ENCODE results near the gene INTS7. TPM values are rescaled to one million over a fixed set of nuclear protein-coding genes. Genes with fewer than 3 reads are reported as not detected.

Gene INTS7, protein sequence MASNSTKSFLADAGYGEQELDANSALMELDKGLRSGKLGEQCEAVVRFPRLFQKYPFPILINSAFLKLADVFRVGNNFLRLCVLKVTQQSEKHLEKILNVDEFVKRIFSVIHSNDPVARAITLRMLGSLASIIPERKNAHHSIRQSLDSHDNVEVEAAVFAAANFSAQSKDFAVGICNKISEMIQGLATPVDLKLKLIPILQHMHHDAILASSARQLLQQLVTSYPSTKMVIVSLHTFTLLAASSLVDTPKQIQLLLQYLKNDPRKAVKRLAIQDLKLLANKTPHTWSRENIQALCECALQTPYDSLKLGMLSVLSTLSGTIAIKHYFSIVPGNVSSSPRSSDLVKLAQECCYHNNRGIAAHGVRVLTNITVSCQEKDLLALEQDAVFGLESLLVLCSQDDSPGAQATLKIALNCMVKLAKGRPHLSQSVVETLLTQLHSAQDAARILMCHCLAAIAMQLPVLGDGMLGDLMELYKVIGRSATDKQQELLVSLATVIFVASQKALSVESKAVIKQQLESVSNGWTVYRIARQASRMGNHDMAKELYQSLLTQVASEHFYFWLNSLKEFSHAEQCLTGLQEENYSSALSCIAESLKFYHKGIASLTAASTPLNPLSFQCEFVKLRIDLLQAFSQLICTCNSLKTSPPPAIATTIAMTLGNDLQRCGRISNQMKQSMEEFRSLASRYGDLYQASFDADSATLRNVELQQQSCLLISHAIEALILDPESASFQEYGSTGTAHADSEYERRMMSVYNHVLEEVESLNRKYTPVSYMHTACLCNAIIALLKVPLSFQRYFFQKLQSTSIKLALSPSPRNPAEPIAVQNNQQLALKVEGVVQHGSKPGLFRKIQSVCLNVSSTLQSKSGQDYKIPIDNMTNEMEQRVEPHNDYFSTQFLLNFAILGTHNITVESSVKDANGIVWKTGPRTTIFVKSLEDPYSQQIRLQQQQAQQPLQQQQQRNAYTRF
- total RNA-seq: 10 to 100 TPM; 27.6 to 32.8 TPM
- polyA plus RNA-seq (2013, experiment 1 of 2): 22.5 TPM
- 21.6 TPM for polyA plus RNA-seq (2013, experiment 2 of 2)
- long read RNA-seq, experiment 1, partial matches to known transcripts: 3 of 8 reads
- long read RNA-seq, experiment 1, other reads (novel, unspliced or antisense): 5 of 8 reads
- long read RNA-seq, experiment 2, full-length matches to known transcripts: 60 of 82 reads
- long read RNA-seq, experiment 2, partial matches to known transcripts: 10 of 82 reads
- long read RNA-seq, experiment 2, other reads (novel, unspliced or antisense): 12 of 82 reads
- long read RNA-seq, experiment 3, full-length matches to known transcripts: 112 of 159 reads
- long read RNA-seq, experiment 3, partial matches to known transcripts: 25 of 159 reads
- long read RNA-seq, experiment 3, other reads (novel, unspliced or antisense): 22 of 159 reads
- long read RNA-seq, experiment 4, full-length matches to known transcripts: 2 of 9 reads
- long read RNA-seq, experiment 4, partial matches to known transcripts: 7 of 9 reads
- long read RNA-seq, experiment 4, other reads (novel, unspliced or antisense): 0 of 9 reads

DNA sequence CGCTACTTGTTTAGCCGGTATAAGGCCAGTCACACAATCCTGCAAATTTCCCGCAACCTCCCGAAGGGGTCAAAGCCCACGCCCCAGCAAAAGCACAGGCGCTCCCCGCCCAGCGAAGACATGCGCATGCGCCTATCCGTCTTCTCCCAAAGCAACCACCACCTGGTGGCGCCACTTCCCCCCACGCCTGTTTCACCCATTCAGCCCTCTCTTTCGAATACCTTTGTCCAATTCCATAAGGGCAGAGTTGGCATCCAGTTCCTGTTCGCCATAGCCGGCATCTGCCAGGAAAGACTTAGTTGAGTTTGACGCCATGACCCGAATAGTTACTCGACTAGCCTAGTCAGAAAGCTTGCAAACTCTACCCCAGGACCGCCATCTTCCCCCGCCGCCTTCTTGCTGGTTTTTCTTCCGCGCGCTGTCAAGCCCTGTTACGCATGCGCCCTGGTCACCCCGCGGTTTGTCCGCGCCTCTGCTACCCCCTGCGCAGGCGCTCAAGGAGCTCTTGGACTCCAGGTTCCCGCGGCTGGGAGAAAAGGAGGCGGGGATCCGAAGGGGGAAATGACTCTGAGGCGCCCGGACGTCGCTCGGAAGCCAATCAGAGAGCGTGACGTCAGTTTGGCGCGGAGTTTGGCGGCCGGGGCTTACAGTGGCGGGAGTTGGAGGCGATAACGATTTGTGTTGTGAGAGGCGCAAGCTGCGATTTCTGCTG is at the start of gene INTS7, which contains the start of gene DTL:
INTS7 (minus strand) TSS at position 435 of the 712 bp plus-strand sequence; CDS start at position 315, 120 bp downstream.
DTL (plus strand) TSS at position 626 of the 712 bp plus-strand sequence. CDS start 143 bp downstream, outside the sequence.
- H3K4me3 Mint-ChIP-seq: peak within 1 kb of the TSS; percentile 96
- H3K36me3 Mint-ChIP-seq (ENCODE audit: low read depth): peaks cover 19% of the 10 kb centered on the region
- peaks cover 35% of the 10 kb centered on the region for H3K4me1 Mint-ChIP-seq
- Histone ChIP-seq H3K4me1 (ENCODE audit: control insufficient read depth, insufficient read depth, low read length) (no peaks in the 10 kb centered on the region), H3K9ac (ENCODE audit: extremely low read depth, low read length, poor library complexity, severe bottlenecking) (peak within 1 kb of the TSS; percentile 90), H3K36me3 (ENCODE audit: control insufficient read depth, insufficient read depth, low read length) (peaks cover 13% of the 10 kb centered on the region), H3K9me3 (ENCODE audit: control insufficient read depth, low read length) (no peaks in the 10 kb centered on the region), H3K4me3 (ENCODE audit: low read length) (peak within 1 kb of the TSS; percentile 92), H3K27ac (ENCODE audit: low read depth, low read length) (peak within 1 kb of the TSS; percentile 80), H3K27me3 (ENCODE audit: control insufficient read depth, insufficient read depth, low read length, poor library complexity, severe bottlenecking) (no peaks in the 10 kb centered on the region)
- H3K27ac Mint-ChIP-seq: peak within 1 kb of the TSS; percentile 99
- TF ChIP-seq, protein P1, sequence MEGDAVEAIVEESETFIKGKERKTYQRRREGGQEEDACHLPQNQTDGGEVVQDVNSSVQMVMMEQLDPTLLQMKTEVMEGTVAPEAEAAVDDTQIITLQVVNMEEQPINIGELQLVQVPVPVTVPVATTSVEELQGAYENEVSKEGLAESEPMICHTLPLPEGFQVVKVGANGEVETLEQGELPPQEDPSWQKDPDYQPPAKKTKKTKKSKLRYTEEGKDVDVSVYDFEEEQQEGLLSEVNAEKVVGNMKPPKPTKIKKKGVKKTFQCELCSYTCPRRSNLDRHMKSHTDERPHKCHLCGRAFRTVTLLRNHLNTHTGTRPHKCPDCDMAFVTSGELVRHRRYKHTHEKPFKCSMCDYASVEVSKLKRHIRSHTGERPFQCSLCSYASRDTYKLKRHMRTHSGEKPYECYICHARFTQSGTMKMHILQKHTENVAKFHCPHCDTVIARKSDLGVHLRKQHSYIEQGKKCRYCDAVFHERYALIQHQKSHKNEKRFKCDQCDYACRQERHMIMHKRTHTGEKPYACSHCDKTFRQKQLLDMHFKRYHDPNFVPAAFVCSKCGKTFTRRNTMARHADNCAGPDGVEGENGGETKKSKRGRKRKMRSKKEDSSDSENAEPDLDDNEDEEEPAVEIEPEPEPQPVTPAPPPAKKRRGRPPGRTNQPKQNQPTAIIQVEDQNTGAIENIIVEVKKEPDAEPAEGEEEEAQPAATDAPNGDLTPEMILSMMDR (conservative IDR thresholded peaks at IDR 0.05): peak; percentile 98
- DNase-seq: peak; percentile 99
- 0% methylated on average over 28 to 53 of the region's 53 CpGs for WGBS, 2 experiments (ENCODE audit: insufficient coverage in 1 of 2, insufficient read length in 1 of 2)
- no peaks in the 10 kb centered on the region for H3K27me3 Mint-ChIP-seq (ENCODE audit: insufficient read depth)
- peaks cover 6% of the 10 kb centered on the region for H3K9me3 Mint-ChIP-seq

DNA sequence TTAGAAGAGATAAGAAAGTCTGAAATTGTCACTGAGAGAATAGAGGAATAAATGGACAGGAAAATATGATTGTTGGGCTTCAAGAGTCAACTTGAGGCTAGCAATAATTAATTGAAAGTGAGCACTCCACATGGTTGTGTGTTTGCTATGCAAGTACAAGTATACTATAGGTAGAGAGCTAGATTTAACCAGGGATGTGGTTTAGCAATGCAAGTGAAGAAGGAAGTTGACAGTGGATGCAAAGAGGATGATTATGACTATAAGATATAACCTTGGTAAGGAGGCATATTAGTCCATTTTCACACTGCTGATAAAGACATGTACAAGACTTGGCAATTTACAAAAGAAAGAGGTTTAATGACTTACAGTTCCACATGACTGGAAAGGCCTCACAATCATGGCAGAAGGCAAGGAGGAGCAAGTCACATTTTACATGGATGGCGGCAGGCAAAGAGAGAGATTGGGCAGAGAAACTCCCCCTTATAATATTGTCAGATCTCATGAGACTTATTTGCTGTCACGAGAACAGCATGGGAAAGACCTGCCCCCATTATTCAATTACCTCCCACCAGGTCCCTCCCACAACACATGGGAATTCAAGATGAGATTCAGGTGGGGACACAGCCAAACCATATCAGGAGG is 47.5 kb upstream of the INTS7 start:
- H3K27me3 ChIP-seq (ENCODE audit: control insufficient read depth, insufficient read depth, low read length, poor library complexity, severe bottlenecking): no peaks in the 10 kb centered on the region
- no peak overlapping the region for H3K9ac ChIP-seq (ENCODE audit: extremely low read depth, low read length, poor library complexity, severe bottlenecking)
- H3K4me1 Mint-ChIP-seq: peaks cover 5% of the 10 kb centered on the region
- H3K27me3 Mint-ChIP-seq (ENCODE audit: insufficient read depth): no peaks in the 10 kb centered on the region
- H3K9me3 Mint-ChIP-seq: no peaks in the 10 kb centered on the region
- no peak overlapping the region for H3K4me3 Mint-ChIP-seq
- H3K36me3 Mint-ChIP-seq (ENCODE audit: low read depth): peaks cover 21% of the 10 kb centered on the region
- H3K27ac Mint-ChIP-seq: no peak overlapping the region
- H3K36me3 ChIP-seq (ENCODE audit: control insufficient read depth, insufficient read depth, low read length): peaks cover 65% of the 10 kb centered on the region
- H3K9me3 ChIP-seq (ENCODE audit: control insufficient read depth, low read length): no peaks in the 10 kb centered on the region
- WGBS, 2 experiments (ENCODE audit: insufficient coverage in 1 of 2, insufficient read length in 1 of 2): 93% methylated on average over 2 of the region's 2 CpGs; no CpG with 5 or more reads in 1 of the 2 experiments
- no peak for DNase-seq
- no peak overlapping the region for H3K4me3 ChIP-seq (ENCODE audit: low read length)
- TF ChIP-seq, protein P1 (conservative IDR thresholded peaks at IDR 0.05): no peak
- H3K4me1 ChIP-seq (ENCODE audit: control insufficient read depth, insufficient read depth, low read length): peaks cover 4% of the 10 kb centered on the region
- no peak overlapping the region for H3K27ac ChIP-seq (ENCODE audit: low read depth, low read length)

Data from endodermal cell (in vitro differentiated cells).